Rectal smooth muscle tissue (tissue), 1 donor: Measurements from ENCODE around the gene EXOSC9.
A peak's percentile ranks its signal among the peaks of the same experiment; 100 is the strongest.

Source experiments
- H3K27ac ChIP-seq: one replicate; pipeline ENCODE4 v1.7.0; 2013; ENCODE audit warnings: low read depth, low read length, inconsistent platforms
- H3K27me3 ChIP-seq: one replicate; pipeline ENCODE4 v1.7.0; 2013; ENCODE audit warnings: low read length; ENCODE audit not compliant: control insufficient read depth, insufficient read depth
- H3K36me3 ChIP-seq: one replicate; pipeline ENCODE4 v1.7.0; 2013; ENCODE audit warnings: low read length; ENCODE audit not compliant: control insufficient read depth, insufficient read depth
- H3K4me1 ChIP-seq: one replicate; pipeline ENCODE4 v1.7.0; 2013; ENCODE audit warnings: low read length; ENCODE audit not compliant: control insufficient read depth, insufficient read depth
- H3K4me3 ChIP-seq: one replicate; pipeline ENCODE4 v1.7.0; 2013; ENCODE audit warnings: low read length
- H3K9ac ChIP-seq: one replicate; pipeline ENCODE4 v1.7.0; 2013; ENCODE audit warnings: low read length

Gene EXOSC9

GRCh38 chr4:121791481-121791880 is 9.6 kb upstream of the EXOSC9 start:
- Histone ChIP-seq H3K27ac (no peak overlapping the region), H3K36me3 (no peaks in the 10 kb centered on the region), H3K4me1 (no peaks in the 10 kb centered on the region), H3K4me3 (no peak overlapping the region), H3K9ac (no peak overlapping the region), H3K27me3 (no peaks in the 10 kb centered on the region)

DNA sequence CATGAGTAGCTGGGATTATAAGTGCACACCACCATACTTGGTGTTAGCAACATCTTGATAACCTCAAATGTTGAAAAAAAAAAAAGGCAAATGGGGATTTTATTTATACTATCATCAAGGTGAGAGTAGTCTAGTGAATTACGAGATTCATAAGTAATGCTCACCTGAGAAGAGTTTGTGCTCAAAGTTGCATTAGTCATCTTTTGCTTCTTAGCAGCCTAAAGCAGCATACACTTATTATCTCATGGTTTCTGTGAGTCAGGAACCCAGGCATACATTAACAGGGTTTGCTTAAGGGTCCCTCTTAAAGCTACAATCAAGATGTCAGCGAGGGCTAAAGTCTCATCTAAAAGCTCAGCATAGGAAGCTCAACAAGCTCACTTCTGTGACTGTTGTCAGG is 8.2 kb upstream of the EXOSC9 start:
- no peaks in the 10 kb centered on the region for H3K27me3 ChIP-seq
- H3K9ac ChIP-seq: no peak overlapping the region
- no peaks in the 10 kb centered on the region for H3K36me3 ChIP-seq
- no peaks in the 10 kb centered on the region for H3K4me1 ChIP-seq
- H3K27ac ChIP-seq: no peak overlapping the region
- no peak overlapping the region for H3K4me3 ChIP-seq

GRCh38 chr4:121794505-121795188 is 6.5 kb upstream of the EXOSC9 start:
- H3K27ac ChIP-seq: no peak overlapping the region
- no peaks in the 10 kb centered on the region for H3K36me3 ChIP-seq
- H3K4me3 ChIP-seq: no peak overlapping the region

GRCh38 chr4:121796283-121796682 is 4.8 kb upstream of the EXOSC9 start:
- Histone ChIP-seq H3K4me3 (no peak overlapping the region), H3K4me1 (peaks cover 3% of the 10 kb centered on the region), H3K27me3 (no peaks in the 10 kb centered on the region), H3K27ac (no peak overlapping the region), H3K36me3 (no peaks in the 10 kb centered on the region), H3K9ac (no peak overlapping the region)

More at GRCh38 chr4:121794505-121795188, 6.5 kb upstream of the EXOSC9 start:
- Histone ChIP-seq H3K27me3 (no peaks in the 10 kb centered on the region), H3K4me1 (no peaks in the 10 kb centered on the region), H3K9ac (no peak overlapping the region)

DNA sequence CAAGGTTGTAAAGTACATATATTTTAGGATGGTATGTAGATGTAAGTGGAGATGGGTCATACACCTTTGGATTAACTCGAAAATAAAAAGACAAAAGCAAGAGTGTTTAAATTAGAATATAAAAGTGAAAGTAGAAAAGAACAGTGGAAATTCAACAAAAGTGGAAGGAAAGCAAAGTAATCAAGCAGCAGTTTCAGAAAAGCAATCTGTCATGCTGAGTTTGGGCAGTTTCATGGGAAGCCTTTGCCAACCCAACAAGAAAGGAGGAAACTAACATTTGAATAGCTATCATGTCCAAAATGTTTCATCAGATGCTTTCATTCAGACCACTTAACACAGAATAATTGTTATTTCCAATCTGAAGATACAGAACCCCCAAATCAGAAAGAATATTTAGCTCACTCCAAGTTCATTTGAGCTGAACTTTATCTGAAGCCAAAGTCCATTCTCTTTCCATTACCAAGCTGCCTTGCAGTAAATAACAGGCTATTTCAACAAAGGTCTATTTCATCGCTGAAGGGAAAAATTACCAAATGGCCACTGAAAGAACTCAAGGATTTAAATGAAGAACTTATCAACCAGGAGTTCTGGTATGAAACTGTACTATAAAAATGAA is 1.8 kb upstream of the EXOSC9 start:
- H3K36me3 ChIP-seq: no peaks in the 10 kb centered on the region
- H3K4me1 ChIP-seq: peaks cover 6% of the 10 kb centered on the region
- no peak overlapping the region for H3K9ac ChIP-seq
- no peak overlapping the region for H3K27ac ChIP-seq
- no peaks in the 10 kb centered on the region for H3K27me3 ChIP-seq
- no peak overlapping the region for H3K4me3 ChIP-seq

DNA sequence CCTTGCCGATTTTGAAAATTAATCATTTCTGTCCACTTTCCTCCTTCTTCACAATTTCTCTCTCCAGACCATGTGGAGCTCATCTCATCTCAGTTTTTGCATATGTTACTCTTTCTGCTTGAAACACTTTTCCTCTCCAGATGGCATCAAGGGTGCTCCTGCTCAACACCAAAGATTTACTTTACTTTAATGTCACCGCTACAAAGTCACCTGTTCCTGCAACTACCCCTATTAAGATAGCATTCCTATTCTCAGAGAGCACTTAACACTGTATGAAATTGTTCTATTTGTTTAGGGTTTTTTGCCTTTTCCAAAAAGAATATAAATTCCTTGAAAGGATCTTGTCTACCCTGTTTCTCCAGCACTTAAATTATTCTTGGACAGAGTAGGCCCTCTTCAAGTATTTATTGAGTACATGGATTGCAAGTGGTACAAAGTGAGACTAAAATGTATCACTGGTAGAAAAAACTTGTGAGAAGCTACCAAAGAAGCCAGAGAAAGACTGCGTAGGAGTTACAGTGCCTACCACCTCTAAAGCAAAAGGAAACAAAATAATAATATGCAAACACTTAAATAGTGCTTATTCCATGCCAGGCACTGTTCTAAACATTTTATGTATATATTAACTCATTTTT is 1.1 kb upstream of the EXOSC9 start:
- Histone ChIP-seq H3K4me1 (peaks cover 6% of the 10 kb centered on the region), H3K9ac (no peak overlapping the region), H3K4me3 (no peak overlapping the region), H3K27ac (peak overlapping the region; percentile 93), H3K36me3 (no peaks in the 10 kb centered on the region), H3K27me3 (no peaks in the 10 kb centered on the region)

DNA sequence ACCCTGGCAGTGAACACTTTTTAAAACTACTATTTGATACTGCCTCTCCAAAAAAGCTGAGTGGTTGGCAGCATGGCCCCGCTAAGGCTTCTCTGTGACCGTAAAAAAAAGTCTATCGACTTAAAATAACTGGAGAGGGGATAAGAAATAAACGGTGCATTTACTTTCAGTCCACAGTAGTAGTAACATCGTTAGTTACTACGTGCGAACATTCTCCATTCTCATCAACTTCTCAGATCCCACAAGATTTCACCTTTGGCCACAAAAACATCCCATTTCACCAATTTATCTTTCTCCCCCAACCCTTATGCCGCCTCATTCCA is 524 bp upstream of the EXOSC9 start:
- Histone ChIP-seq H3K4me1 (peaks cover 6% of the 10 kb centered on the region), H3K27me3 (no peaks in the 10 kb centered on the region), H3K36me3 (no peaks in the 10 kb centered on the region), H3K27ac (peak overlapping the region; percentile 93), H3K9ac (peak overlapping the region; percentile 85), H3K4me3 (peak overlapping the region; percentile 89)

DNA sequence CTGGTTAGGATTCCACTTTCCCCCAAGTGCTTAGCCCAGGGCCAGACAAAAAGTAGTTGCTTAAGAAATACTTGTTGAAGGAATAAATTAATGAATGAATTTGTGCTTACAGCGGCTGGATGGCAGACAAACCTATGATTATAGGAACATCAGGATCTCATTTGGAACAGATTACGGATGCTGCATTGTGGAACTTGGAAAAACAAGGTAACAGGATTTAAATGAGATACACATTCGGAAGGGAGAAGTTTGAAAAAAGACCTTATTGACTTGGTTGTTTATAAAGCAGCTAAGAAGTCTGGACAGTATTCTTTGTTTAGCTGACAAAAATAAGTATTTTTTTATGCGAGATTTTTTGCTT is 572 bp downstream of the EXOSC9 start:
- H3K4me1 ChIP-seq: peaks cover 6% of the 10 kb centered on the region

DNA sequence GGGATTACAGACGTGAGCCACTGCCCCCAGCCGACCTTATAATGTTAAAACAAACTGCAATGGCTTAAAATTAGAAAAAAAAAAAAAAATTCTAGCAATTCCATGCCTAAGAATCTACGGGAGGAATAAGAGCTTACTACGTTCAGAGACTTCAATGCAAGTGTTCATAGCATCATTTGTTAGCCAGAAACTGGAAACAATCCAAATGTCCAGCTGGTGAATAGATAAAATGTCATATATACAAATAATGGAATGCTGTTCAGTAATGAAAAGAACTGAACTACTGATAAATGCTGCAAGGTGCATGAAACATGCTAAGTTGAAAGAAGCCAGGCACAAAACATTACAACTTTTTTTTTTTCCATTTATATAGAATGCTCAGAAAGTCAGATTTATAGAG is 5.3 kb downstream of the EXOSC9 start:
- Histone ChIP-seq H3K27me3 (no peaks in the 10 kb centered on the region), H3K4me1 (peaks cover 3% of the 10 kb centered on the region), H3K4me3 (no peak overlapping the region), H3K36me3 (peaks cover 3% of the 10 kb centered on the region), H3K27ac (no peak overlapping the region), H3K9ac (no peak overlapping the region)

More for the DNA sequence above, 572 bp downstream of the EXOSC9 start:
- H3K4me3 ChIP-seq: peak overlapping the region; percentile 89
- no peaks in the 10 kb centered on the region for H3K27me3 ChIP-seq
- H3K36me3 ChIP-seq: no peaks in the 10 kb centered on the region
- peak overlapping the region; percentile 70 for H3K27ac ChIP-seq
- H3K9ac ChIP-seq: peak overlapping the region; percentile 79

DNA sequence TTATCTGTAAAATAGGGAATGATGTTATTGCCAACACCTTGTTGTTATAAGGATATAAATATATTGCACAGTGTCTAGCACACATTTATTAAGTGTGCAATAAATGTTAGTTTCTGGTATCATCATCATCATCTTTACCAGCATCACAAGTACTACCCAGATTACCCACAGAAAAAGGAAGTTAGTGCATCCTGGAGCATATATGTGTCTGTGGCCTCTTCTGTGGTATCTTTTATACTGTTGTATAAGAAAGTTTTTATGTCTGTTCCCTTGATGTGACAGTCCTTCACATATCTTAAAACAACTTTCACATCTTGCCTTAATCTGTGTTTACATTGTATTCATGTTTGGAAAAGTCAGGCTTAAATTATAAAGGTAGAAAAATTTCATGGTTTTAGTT is 10.0 kb downstream of the EXOSC9 start:
- peaks cover 4% of the 10 kb centered on the region for H3K36me3 ChIP-seq
- H3K27ac ChIP-seq: no peak overlapping the region

GRCh38 chr4:121814756-121815155 is 13.6 kb downstream of the EXOSC9 start:
- no peak overlapping the region for H3K27ac ChIP-seq
- H3K4me1 ChIP-seq: no peaks in the 10 kb centered on the region
- H3K9ac ChIP-seq: no peak overlapping the region
- no peak overlapping the region for H3K4me3 ChIP-seq
- H3K27me3 ChIP-seq: no peaks in the 10 kb centered on the region
- peaks cover 6% of the 10 kb centered on the region for H3K36me3 ChIP-seq

More for the DNA sequence above, 10.0 kb downstream of the EXOSC9 start:
- H3K4me1 ChIP-seq: no peaks in the 10 kb centered on the region
- no peaks in the 10 kb centered on the region for H3K27me3 ChIP-seq
- H3K4me3 ChIP-seq: no peak overlapping the region
- no peak overlapping the region for H3K9ac ChIP-seq

DNA sequence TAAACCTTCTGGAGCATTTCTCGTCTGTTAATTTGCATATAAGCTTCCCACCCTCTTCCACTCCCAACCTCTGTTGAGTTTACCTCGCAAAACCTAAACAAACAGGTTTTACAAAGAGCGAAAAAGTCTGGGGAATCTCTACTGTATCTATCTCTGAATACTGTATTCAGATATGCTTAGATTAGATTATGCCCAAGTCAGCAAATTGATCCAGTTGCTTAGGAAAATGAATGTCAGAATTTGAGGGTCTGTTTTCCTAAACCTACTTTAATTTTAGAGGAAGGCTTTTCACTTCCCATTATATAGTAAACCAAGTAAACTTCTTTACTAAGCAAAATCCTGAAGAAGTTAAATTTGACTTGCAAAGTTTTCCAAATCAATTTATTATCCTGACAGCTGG is 15.9 kb downstream of the EXOSC9 start:
- peaks cover 4% of the 10 kb centered on the region for H3K36me3 ChIP-seq
- no peaks in the 10 kb centered on the region for H3K27me3 ChIP-seq
- H3K27ac ChIP-seq: no peak overlapping the region
- H3K4me1 ChIP-seq: no peaks in the 10 kb centered on the region
- H3K9ac ChIP-seq: no peak overlapping the region
- H3K4me3 ChIP-seq: no peak overlapping the region

GRCh38 chr4:121817701-121818100 is 16.6 kb downstream of the EXOSC9 start:
- H3K4me1 ChIP-seq: no peaks in the 10 kb centered on the region
- no peak overlapping the region for H3K4me3 ChIP-seq
- H3K27me3 ChIP-seq: no peaks in the 10 kb centered on the region
- no peak overlapping the region for H3K9ac ChIP-seq
- H3K36me3 ChIP-seq: peaks cover 4% of the 10 kb centered on the region
- no peak overlapping the region for H3K27ac ChIP-seq
